HG03520 (cell line): ENCODE results near the gene STMP1.

Source experiments
- ATAC-seq: cut with Tn5 transposase; IDR thresholded peaks from one replicate; pipeline ENCODE4 v1.9.1; 2021; ENCODE audit warnings: mild to moderate bottlenecking, moderate library complexity; ENCODE audit not compliant: unreplicated experiment

Gene STMP1

DNA sequence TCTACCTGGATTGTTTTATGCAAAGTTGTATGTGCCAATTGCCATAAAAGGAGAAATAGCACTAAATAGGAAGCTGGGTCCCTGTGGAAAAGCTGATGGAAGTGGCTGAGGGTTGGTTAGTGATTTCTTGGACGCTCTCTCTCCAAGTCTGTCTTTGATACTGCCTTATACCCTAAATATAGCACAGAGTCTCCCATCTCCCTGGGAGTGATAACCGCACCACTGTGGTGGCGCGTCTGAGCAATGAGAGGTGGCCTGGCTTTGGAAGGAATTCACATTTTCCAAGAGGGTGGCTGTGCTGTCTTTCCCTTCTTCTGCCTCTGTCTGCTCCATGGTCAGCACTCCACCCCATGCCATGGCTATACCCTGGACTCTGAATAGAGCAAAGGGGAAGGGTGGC lies 31.2 kb downstream of the STMP1 start:
- no peak for ATAC-seq

DNA sequence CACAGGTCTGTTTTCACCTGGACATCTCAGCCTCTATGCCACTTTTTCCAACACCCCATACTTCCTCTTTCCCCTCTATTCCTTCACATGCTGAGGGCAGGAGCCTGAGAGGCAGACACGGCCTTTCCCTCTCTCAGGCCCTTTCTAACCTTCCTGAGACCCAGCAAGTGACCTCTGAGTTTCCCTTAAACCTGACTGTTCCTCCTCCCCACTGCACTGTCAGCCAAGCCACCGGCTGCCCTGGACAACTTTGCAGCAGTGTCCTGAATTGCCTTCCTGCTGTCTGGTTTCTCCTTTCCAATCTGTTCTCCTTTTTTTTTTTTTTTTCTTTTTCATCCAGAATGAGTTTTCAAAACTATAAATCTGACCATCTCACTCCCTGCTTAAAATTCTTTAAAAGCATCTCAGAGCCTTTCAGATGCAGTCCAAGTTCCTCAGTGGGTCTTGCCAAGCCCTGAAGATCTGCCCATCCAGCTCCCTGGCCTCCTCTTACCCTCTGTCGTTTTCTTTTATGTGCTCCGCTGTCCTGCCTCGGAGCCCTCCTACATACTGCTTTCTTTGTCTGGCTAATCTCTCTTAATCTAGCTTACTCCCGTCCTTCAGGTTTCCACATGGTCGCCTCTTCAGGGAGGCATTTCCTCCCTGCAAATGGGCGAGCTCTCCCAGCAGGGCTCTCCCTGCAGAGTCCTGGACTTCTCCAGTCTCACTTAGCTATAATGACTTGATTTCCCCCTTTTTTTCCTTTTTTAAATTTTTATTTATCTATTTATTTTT lies 35.1 kb downstream of the STMP1 start:
- ATAC-seq = no peak

DNA sequence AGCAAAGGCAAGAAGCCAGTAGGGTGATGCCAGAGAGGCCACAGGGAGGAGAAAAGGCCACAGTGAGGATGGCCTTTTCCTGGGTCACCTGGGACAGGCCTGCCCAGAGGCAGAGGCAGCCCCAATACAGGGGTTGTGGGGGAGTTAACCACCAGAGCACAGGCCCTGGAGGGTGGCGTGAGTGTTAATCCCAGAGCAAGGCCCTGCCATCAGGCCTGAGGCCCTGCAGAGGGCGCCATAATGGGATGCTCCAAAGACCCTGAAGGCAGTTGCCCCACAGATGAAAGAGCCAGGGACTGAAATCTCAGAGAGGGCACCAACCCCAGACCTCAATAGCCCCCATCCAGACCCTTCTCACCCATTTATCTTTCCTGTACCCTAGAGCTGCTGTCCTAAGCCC lies 41.8 kb downstream of the STMP1 start:
- ATAC-seq = no peak

DNA sequence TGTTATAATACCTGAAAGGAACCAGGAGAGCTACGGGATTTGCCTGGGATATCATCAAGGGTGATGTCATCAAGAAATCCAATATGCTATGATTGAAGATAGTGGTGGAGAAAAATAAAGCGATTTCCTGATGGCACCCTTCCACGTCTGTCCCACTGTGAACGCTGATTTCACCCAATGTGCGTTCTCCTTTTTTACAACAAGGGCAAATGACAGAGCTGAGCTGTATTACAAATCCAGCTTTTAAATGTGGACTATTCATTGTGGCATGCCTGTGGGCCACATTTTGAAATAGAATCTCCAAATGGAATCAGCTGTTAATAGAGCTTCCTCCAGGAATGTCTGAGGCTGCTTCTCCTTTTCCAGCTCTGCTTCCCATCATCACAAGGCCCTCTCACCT lies 42.4 kb downstream of the STMP1 start:
- no peak for ATAC-seq

DNA sequence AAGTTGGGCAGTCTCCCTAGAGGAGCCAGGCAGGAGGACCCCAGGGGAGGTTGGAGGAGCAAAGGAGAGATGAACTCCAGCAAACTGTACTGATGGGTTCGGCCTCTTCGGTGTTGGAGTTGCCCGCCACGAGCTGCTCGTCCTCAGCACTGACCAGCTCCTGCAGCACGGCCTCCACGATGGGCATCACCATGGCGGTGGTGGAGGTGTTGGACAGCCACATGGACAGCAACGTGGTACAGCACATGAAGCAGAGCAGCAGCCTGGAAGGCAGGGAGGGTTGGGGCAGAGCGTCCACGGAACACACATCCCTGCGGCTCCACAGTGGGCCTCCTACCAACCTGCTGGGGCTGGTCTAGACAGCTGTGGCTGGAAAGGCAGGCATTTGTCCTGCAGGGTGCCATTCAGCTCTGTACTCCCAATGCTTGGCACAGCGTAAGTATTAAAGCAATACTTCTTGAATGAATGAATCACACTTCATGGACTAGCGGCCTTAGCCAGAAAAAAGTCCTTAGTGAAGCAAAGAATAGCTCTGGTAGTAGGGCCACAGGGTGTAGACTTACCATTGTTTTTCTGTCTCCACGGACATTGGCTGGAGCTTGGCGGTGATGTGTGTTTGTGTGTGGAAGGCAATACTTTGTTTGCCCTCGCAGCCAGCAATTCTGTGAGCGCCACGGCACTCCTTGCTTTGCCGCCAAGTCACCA lies 43.9 kb downstream of the STMP1 start:
- ATAC-seq = no peak

DNA sequence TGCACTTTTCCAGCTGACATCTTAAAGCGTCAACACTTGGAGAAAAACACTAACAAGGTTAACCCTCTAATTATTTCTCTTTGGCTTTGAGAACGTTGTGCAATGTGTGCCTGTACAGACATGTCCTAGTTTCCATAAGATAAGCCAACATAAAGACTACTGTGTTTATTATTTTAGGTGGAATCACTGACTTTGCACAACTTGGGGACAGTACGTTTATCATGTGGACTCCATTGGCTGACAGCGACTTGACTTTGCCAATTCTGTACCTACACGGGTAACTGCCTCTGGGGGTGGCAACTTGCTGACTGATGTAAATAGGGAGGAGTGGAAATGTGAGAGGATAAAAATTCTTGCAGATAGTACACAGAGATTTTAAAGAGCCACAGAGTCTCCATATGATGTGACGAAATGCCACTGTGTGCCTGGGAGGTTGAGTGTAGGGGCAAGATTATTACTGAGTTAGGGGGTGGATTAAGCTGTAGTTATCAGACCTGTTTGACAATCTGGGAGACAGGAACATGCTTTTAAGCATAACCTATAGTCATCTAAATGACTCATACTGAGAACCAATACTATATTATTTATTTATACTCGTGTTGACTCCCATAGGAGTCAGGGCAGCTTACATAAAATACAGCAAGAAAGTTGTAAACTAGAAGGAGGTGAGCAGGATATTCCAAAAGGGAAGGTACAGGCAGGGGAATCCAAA lies 44.7 kb downstream of the STMP1 start:
- ATAC-seq = no peak

DNA sequence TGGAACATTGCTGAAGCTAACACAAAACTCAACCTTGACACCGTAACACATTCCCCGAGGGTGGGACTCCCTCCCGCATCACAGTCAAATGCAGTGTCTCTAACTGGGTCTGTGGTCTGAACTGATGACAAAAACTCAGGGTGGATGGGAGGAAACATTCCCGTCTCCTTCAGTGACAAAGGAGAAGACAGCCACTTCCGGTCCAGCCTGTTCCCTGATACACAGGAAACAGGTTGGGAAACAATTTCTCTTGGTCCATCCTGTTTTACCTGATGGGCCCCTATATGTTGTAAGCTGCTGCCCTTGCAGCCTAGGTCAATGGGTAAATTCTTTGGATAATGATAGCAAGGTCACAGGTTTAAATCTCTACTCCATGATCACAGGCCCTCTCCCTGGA lies 45.3 kb downstream of the STMP1 start:
- ATAC-seq = no peak

DNA sequence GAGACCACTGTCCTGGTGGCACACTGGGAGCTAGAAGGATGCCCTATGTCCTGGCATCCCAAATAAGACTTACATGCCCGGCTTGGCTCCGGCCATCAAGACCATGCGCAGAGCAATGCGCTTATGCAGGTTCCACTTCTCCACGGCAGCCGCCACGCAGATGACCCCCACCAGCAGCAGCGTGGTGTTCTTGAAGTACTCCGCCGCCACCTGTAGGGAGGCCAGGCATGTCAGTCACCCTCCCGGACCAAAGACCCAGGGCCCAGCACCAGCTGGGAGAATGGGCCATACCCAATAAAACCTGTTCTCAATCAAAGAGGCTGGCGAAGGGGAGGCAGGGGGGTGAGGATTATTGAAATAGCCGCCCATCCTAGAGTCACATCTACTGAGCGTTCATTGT lies 45.7 kb downstream of the STMP1 start:
- no peak for ATAC-seq

DNA sequence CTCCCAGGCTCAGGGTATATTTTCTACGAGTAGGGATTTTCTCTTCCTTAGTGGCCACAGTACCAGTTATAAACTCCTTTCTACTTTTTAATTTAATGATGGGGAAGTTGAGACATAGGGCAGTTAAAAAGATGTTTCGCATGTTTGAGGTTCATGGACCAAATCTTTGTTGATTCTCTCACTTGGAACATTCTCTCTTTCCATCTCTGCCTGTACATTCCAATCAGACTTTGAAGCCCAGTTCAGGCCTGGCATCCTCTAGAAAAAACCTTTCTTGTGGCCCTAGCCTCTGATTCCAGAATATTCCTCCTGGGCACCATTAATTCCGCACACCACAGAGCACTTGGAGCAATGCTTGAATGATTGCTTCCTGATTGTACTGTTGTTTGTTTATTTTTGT lies 47.2 kb downstream of the STMP1 start:
- ATAC-seq = no peak

DNA sequence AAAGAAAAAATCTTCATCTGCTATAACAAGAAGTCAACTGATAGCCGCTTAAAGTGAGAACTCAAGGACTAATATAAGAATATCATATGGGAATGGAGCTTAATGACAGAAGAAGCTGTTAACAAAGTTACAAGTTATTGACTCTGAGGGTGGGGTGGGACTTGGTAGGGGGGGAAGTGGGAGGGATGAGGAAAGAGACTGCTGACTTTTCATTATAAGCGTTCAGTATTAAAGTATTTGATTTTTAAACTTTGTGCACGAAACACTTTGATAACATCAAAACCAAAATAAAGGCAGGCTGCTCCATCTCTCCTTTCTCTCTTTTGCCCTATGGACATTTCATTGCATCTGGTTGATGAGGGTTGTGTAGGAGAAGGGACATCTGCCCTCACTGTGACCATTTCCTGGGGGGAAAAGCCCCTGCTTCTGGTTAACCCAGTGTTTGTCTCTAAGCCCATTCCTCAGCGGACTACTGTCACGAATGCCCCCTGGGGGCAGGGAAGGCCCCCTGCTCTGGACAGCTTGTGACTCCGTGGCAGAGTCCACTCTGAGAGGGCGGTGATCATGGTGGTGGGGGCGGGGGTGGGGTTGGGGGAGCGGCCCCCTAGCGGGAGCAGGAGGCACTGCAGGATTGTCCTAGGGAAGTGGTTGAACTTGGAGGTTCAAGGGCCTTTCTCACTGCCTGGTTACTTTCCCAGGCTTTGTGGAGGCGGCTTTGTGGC lies 48.3 kb downstream of the STMP1 start:
- ATAC-seq = peak; percentile 44

DNA sequence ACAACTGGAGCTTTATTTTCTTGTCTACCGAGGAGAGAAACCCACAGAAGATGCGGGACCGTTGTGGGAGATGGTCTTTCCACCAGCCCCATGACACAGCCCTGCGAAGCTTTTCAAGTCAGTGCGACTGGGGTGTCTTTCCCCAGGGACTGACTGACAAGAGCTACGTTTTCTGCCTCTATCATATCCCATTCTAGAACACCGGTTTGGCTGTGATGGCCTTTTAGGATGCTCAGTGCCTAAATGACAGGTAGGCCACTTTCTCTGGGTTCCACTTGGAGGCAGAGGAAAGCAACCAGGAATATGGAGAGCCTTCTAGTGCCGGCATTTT lies 48.8 kb downstream of the STMP1 start:
- peak; percentile 8 for ATAC-seq

DNA sequence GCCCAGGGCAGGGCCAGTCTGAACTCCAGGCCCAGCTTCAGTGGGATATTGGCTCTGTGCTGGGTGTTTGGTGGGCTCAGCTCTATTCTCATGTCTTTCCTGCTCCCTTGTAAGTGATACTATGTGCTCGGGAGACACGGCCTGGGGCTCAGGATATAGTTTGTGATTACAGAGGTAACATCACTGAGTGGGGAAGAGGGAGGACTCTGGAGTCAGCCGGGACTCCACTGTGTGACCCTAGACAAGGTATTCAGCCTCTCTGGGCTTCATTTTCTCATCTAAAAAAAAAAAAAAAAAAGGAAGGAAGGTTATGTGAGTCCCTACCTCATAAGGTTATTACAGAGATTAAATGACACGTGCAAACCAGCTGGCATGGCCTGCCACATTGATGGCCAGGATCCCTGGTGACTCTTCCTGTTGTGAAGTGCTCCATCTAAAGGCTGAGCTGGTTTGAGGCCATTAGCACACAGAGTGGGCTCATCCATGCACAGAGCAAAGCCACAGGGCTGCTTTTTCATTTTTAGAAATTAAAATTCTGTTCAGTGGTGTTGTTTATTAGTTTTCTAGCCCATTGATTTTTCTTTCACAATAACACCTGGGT lies 50.0 kb downstream of the STMP1 start:
- ATAC-seq = no peak

DNA sequence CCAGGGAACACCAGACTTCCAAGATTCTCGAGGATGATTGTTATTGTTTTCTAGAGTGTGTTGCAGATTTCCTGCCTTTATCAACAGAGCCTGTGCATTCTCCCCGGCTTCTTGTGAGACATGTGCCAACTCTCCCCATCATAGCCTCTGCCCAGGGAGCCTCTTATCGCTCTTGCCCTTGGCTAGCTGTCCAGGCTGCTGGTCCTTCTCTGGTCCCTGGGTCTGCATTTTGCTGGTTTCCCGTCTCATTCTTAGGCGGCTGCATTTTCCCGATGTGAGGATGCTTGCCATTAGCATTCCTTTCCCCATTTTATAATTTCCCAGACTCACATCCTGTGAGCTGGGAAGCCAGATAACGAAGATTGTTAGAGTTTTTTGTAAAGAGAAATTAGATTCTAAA lies 50.5 kb downstream of the STMP1 start:
- ATAC-seq = no peak

DNA sequence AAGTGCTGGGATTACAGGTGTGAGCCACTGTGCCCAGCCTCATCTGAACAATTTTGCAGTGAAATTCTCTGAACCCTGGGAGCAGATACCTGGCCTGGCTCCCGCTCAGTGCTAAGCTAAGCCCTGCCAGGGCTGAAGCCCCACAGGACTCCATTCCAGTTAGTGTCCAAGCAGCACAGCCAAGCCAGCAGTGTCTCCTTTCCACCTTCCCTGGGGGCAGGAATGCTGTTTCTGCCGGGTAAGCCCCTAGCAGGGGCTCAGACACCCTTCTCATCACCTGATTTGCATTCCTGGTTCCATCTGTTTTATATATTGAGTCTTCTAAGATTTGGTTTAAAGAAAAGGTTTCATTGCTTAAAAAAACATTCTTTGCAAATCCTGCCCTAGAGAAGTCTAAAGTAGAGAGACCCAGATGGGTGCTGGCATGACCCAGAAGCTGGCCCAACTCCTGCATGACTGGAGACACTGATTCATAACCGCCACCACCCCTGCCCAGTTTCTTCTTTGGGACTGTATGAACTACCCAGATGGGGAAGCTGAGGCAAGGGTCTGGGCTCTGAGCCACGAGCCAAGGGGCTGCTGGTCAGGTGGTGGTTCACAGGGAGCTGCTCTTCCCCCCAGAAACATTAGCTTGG lies 51.6 kb downstream of the STMP1 start:
- ATAC-seq = no peak

DNA sequence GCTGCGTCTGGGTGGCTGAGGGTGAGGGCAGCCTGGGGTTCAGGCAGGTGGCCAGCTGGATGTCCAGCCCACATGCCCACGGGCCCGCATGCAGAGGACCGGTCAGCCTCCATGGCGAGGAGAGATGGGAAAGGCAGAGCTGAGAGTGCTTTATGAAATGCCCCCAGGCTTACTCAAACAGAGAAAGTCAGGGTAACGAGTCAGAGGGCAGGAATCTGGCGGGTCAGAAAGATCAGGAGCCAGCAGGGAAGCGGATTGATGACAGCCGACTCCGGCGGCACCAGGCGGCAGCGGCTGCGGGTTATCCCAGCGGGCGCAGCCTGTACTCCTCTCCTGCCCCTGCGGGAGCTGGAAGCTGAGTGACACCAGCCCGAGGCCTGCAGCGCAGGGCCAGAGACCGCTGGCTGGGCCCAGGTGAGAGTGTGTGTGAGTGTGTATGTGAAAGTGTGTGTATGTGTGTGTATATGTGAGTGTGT lies 52.3 kb downstream of the STMP1 start:
- no peak for ATAC-seq

DNA sequence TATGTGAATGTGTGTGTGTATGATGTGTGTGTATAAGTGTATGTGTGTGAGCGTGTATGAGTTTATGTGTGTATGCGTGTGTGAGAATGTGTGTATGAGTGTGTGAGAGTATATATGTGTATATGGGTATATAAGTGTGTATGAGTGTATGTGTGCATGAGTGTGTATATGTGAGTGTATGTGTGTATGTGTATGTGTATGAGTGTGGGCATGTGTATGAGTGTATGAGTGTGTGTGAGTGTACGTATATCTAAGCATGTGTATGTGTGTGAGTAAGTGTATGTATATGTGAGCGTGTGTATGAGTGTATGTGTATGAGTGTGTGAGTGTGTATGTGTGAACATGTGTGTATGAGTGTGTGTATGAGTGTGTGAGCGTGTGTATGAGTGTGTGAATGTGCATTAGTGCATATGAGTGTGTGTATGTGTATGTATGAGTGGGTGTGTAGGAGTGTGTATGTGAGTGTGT lies 52.8 kb downstream of the STMP1 start:
- no peak for ATAC-seq

DNA sequence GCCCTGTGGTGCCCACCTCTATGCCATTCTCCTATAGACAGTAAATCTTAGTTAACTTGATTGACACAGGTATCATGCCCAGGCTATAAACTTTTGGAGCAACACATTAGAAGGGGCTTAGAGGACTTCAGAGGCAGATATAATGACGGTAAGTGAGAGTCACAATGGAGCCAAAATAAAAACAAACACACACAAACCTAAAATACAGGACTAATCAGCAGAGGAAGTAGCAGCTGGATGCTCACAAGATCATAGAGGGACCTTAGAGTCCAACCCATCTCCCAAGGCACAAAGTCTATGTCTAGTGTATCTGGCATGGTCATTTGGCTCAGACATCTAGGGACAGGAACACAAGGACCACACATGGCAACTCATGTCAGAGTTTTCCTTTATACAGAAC lies 53.4 kb downstream of the STMP1 start:
- no peak for ATAC-seq

DNA sequence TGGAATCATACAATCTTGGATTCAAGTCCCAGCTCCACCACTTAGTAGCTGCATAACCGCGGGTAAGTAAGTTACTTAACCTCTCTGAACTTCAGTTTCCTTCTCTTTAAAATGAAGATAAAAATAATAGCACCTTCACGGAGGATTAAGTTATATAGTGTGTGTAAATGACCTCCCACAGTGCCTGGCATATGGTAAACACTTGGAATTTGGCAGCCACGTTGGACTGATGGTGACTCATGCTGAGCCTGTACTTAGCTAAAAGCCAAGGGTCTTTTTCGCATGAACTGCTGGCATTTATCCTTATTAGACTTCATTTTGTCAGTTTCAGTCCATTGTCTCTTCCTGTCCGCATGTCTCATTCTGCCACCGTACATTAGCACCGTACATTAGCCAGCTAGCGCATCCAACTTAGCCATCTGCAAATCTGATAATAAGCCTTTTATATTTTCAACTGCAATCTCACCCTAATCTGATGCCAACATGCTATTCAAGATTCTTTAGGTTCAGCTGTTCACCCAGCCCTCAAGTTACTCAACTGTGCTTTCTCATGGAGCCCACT lies 54.4 kb downstream of the STMP1 start:
- no peak for ATAC-seq

DNA sequence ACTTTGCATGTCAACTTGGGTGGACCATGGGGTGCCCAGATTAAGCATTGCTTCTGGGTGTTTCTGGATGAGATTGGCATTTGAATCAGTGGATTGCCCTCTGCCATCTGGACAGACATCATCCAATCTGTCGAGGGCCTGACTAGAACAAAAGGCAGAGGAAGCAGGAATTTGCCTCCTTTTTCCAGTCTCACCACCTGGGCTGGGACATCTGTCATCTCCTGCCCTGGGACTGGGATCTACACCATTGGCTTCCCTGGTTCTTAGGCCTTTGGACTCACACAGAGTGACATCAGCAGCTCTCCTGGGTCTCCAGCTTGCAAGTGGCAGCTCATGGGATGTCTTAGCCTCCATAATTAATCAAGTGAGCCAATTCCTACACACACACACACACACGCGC lies 55.4 kb downstream of the STMP1 start:
- ATAC-seq = no peak

DNA sequence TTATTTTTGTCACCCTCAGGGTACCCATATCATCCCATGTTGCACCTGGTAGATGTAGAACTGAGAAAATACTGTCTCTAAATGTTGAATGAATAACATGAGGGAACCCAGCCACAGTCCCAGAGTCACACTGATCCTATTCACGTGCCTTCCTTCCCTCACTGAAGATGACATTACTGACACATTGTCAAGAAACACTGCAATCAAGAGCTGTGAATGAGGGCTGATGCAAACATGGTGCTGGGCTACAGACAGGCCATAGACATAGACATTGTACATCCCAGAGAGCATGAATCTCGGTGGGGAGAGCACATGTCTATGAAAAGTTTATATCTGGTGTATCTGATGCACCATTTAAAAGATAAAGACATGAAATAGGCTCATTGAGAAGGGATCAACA lies 55.9 kb downstream of the STMP1 start:
- no peak for ATAC-seq
